ENCODE measurements around the gene POLRMT.
"Not testable (repeated sequence)": the region's sequence is repeated elsewhere in the genome, so short reads cannot be mapped to it uniquely, and the experiment has no call there.

Gene POLRMT

DNA sequence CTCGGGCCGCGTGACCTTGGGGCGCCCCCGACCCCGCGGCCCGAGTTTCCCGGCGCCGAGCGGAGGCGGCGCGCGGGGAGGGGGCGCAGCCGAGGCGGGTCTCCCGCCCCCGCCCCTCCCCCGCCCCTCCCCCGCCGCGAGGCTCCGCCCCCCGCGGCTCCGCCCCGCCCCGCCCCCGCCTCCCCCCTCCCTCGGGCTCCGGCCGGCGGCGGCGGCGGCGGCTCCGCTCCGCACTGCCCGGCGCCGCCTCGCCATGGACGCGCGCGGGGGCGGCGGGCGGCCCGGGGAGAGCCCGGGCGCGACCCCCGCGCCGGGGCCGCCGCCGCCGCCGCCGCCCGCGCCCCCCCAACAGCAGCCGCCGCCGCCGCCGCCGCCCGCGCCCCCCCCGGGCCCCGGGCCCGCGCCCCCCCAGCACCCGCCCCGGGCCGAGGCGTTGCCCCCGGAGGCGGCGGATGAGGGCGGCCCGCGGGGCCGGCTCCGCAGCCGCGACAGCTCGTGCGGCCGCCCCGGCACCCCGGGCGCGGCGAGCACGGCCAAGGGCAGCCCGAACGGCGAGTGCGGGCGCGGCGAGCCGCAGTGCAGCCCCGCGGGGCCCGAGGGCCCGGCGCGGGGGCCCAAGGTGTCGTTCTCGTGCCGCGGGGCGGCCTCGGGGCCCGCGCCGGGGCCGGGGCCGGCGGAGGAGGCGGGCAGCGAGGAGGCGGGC is 43.5 kb downstream of the POLRMT start, which contains the start of gene HCN2:
TSS of gene HCN2 (plus strand) at position 189 of the 703 bp plus-strand sequence. CDS start at position 254, 65 bp downstream.
- TF ChIP-seq, protein P1, sequence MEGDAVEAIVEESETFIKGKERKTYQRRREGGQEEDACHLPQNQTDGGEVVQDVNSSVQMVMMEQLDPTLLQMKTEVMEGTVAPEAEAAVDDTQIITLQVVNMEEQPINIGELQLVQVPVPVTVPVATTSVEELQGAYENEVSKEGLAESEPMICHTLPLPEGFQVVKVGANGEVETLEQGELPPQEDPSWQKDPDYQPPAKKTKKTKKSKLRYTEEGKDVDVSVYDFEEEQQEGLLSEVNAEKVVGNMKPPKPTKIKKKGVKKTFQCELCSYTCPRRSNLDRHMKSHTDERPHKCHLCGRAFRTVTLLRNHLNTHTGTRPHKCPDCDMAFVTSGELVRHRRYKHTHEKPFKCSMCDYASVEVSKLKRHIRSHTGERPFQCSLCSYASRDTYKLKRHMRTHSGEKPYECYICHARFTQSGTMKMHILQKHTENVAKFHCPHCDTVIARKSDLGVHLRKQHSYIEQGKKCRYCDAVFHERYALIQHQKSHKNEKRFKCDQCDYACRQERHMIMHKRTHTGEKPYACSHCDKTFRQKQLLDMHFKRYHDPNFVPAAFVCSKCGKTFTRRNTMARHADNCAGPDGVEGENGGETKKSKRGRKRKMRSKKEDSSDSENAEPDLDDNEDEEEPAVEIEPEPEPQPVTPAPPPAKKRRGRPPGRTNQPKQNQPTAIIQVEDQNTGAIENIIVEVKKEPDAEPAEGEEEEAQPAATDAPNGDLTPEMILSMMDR (IDR thresholded peaks at IDR 0.05), result no peak
- H3K9me3 ChIP-seq (ENCODE audit: control insufficient read depth, low read length), result no peaks in the 10 kb centered on the region
- no peaks in the 10 kb centered on the region for H3K36me3 ChIP-seq (ENCODE audit: control insufficient read depth, insufficient read depth, low read length)
- H3K4me3 ChIP-seq (ENCODE audit: low read depth, low read length), result peak within 1 kb of the TSS; percentile 56
- H3K4me2 ChIP-seq (ENCODE audit: low read length), result peak within 1 kb of the TSS; percentile 71
- peak within 1 kb of the TSS; percentile 37 for H3K9ac ChIP-seq
- peaks cover 3% of the 10 kb centered on the region for H3K27me3 ChIP-seq (ENCODE audit: control insufficient read depth, insufficient read depth, low read length)
- peaks cover 11% of the 10 kb centered on the region for H3K4me1 ChIP-seq
- peak within 1 kb of the TSS; percentile 80 for H3K27ac ChIP-seq
- no peaks in the 10 kb centered on the region for H3K79me2 ChIP-seq
- H2AFZ ChIP-seq, result peak within 1 kb of the TSS; percentile 89

GRCh38 chr19:588741-589692 is 44.3 kb downstream of the POLRMT start:
- H3K4me2 ChIP-seq (ENCODE audit: low read length), result peak overlapping the region; percentile 71
- H3K79me2 ChIP-seq, result no peaks in the 10 kb centered on the region
- H3K4me1 ChIP-seq, result peaks cover 11% of the 10 kb centered on the region
- H3K9me3 ChIP-seq (ENCODE audit: control insufficient read depth, low read length), result no peaks in the 10 kb centered on the region
- H3K36me3 ChIP-seq (ENCODE audit: control insufficient read depth, insufficient read depth, low read length), result no peaks in the 10 kb centered on the region
- H3K4me3 ChIP-seq (ENCODE audit: low read depth, low read length), result peak overlapping the region; percentile 56
- H2AFZ ChIP-seq, result peak overlapping the region; percentile 89
- peak overlapping the region; percentile 1 for H3K9ac ChIP-seq
- peak overlapping the region; percentile 80 for H3K27ac ChIP-seq
- TF ChIP-seq, protein P1 (IDR thresholded peaks at IDR 0.05), result no peak
- H3K27me3 ChIP-seq (ENCODE audit: control insufficient read depth, insufficient read depth, low read length), result peaks cover 3% of the 10 kb centered on the region

GRCh38 chr19:588093-588740 is 45.1 kb downstream of the POLRMT start:
- peaks cover 11% of the 10 kb centered on the region for H3K4me1 ChIP-seq
- no peaks in the 10 kb centered on the region for H3K79me2 ChIP-seq
- H2AFZ ChIP-seq, result peak overlapping the region; percentile 89
- H3K4me3 ChIP-seq (ENCODE audit: low read depth, low read length), result peak overlapping the region; percentile 56
- no peaks in the 10 kb centered on the region for H3K36me3 ChIP-seq (ENCODE audit: control insufficient read depth, insufficient read depth, low read length)
- H3K27ac ChIP-seq, result peak overlapping the region; percentile 80
- H3K27me3 ChIP-seq (ENCODE audit: control insufficient read depth, insufficient read depth, low read length), result peaks cover 3% of the 10 kb centered on the region
- no peak overlapping the region for H3K9ac ChIP-seq
- no peaks in the 10 kb centered on the region for H3K9me3 ChIP-seq (ENCODE audit: control insufficient read depth, low read length)
- TF ChIP-seq, protein P1 (IDR thresholded peaks at IDR 0.05), result peak; percentile 78
- H3K4me2 ChIP-seq (ENCODE audit: low read length), result peak overlapping the region; percentile 71

- no peak overlapping the region for H2AFZ ChIP-seq
- TF ChIP-seq, protein P1 (IDR thresholded peaks at IDR 0.05), result no peak
- H3K9ac ChIP-seq, result no peak overlapping the region
- peaks cover 3% of the 10 kb centered on the region for H3K27me3 ChIP-seq (ENCODE audit: control insufficient read depth, insufficient read depth, low read length)
- peaks cover 6% of the 10 kb centered on the region for H3K4me1 ChIP-seq
- no peaks in the 10 kb centered on the region for H3K79me2 ChIP-seq
- no peak overlapping the region for H3K4me3 ChIP-seq (ENCODE audit: low read depth, low read length)
- no peaks in the 10 kb centered on the region for H3K36me3 ChIP-seq (ENCODE audit: control insufficient read depth, insufficient read depth, low read length)
- no peak overlapping the region for H3K4me2 ChIP-seq (ENCODE audit: low read length)
- H3K27ac ChIP-seq, result no peak overlapping the region
- H3K9me3 ChIP-seq (ENCODE audit: control insufficient read depth, low read length), result no peaks in the 10 kb centered on the region
Measured at GRCh38 chr19:585551-586110, 47.7 kb downstream of the POLRMT start.

GRCh38 chr19:585146-585545 is 48.2 kb downstream of the POLRMT start:
- not testable (repeated sequence) for H3K4me2 ChIP-seq (ENCODE audit: low read length); H3K36me3 ChIP-seq (ENCODE audit: control insufficient read depth, insufficient read depth, low read length); H3K4me3 ChIP-seq (ENCODE audit: low read depth, low read length); H3K27ac ChIP-seq; H3K9me3 ChIP-seq (ENCODE audit: control insufficient read depth, low read length); H3K79me2 ChIP-seq; H3K27me3 ChIP-seq (ENCODE audit: control insufficient read depth, insufficient read depth, low read length); H3K4me1 ChIP-seq; H3K9ac ChIP-seq; H2AFZ ChIP-seq
